IgD-negative memory B cell (primary cell): ENCODE data around the gene SELENOO. TPM values are rescaled to one million over a fixed set of nuclear protein-coding genes. Genes with fewer than 3 reads are reported as not detected.
A peak's percentile ranks its signal among the peaks of the same experiment; 100 is the strongest.

Experiments
- H3K27ac Mint-ChIP-seq, 3 donors: one replicate each; pipeline ENCODE4 v1.8.0; 2020 to 2022; ENCODE audit warnings: mild to moderate bottlenecking in 3 of 3, mixed read lengths in 3 of 3, moderate library complexity in 1 of 3
- H3K27me3 Mint-ChIP-seq: one replicate; pipeline ENCODE4 v1.8.0; 2021; ENCODE audit warnings: mixed read lengths
- H3K36me3 Mint-ChIP-seq: one replicate; pipeline ENCODE4 v1.8.0; 2020; ENCODE audit warnings: mild to moderate bottlenecking, mixed read lengths
- H3K4me1 Mint-ChIP-seq, 3 donors: one replicate each; pipeline ENCODE4 v1.8.0; 2020 to 2022; ENCODE audit warnings: mixed read lengths in 3 of 3, mild to moderate bottlenecking in 1 of 3
- H3K4me3 Mint-ChIP-seq, 4 donors: one replicate each; pipeline ENCODE4 v1.8.0; 2020 to 2022; ENCODE audit warnings: mild to moderate bottlenecking in 4 of 4, mixed read lengths in 4 of 4, moderate library complexity in 3 of 4
- H3K9me3 Mint-ChIP-seq, 3 donors: one replicate each; pipeline ENCODE4 v1.8.0; 2020 to 2021; ENCODE audit warnings: mixed read lengths in 3 of 3, mild to moderate bottlenecking in 1 of 3
- polyA plus RNA-seq: library from polyadenylated mRNA; unstranded; fragments of 300-500 nt; fragmentation: Illumina TruSeq; gene quantifications from one replicate; pipeline ENCODE4 v1.2.3, GENCODE V29; 2021

Gene SELENOO
- polyA plus RNA-seq, 1 donor from 2014 or later = 2.3 TPM

DNA sequence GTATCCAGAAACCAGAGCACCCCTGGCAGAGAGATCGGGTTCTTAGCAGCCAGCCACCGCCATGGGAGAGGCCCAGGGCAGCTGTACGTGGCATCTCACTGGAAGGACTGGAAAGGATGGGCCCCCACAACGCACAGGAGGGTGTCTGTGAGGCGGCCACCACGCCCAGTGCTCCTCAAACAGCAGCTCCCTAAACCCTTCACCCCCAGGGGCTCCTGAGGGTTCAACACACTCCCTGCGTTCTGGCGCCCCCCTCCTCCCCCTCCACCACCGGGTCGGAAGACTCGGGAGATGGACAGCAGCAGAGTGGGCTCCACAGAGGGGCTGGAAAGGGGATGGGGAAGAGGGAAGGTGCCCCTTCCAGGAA lies 59.6 kb downstream of the SELENOO start:
- H3K4me3 Mint-ChIP-seq = peak overlapping the region in 1 of 4 donors; percentile 57
- no peaks in the 10 kb centered on the region for H3K9me3 Mint-ChIP-seq
- H3K27me3 Mint-ChIP-seq = peaks cover 9% of the 10 kb centered on the region
- no peak overlapping the region for H3K27ac Mint-ChIP-seq
- H3K4me1 Mint-ChIP-seq = peaks cover 0 to 6% (median 0%) of the 10 kb centered on the region in 3 donors
- no peaks in the 10 kb centered on the region for H3K36me3 Mint-ChIP-seq

DNA sequence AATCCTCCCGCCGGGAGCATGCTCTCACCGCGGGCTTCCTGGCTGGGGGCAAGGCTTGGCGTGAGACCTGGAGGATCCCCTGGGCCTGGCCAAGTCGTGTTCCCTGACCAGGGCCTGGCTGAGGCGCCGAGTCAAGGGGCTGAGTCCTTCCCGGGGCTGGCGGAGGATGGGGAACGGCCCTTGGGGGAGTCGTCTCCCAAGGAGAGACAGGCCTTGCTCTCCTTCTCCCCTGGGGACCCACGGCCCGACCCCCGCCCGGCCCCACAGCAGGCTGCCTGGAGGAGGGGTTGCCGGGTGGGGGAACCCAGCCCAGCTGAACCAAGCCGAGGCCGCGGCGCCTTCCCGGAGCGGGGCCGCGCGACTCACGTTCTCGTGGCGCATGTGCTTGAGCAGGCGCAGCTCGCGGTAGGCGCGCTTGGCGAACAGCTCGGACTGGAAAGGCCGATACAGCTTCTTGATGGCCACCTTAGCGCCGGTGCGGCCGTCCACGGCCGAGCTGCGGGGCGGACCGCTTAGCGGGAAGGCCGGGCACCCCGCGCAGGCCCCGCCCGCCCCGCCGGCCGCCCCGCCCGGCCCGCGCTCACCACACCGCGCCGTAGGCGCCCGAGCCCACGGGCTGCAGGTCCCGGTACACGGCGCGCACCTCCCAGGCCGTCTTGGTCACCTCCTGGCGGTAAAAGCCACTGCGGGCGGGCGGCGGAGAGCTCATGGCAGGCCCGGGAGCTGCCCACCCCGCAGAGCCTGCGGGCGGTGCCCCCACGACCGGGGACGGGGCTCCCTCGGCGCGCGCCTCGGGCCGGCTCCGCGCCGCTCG lies 60.2 kb downstream of the SELENOO start:
- H3K4me1 Mint-ChIP-seq = peaks cover 0 to 6% (median 0%) of the 10 kb centered on the region in 3 donors
- H3K27ac Mint-ChIP-seq = no peak overlapping the region
- no peaks in the 10 kb centered on the region for H3K36me3 Mint-ChIP-seq
- no peaks in the 10 kb centered on the region for H3K9me3 Mint-ChIP-seq
- peak overlapping the region in 2 of 4 donors; percentile 12 to 57 for H3K4me3 Mint-ChIP-seq
- H3K27me3 Mint-ChIP-seq = peaks cover 9% of the 10 kb centered on the region

DNA sequence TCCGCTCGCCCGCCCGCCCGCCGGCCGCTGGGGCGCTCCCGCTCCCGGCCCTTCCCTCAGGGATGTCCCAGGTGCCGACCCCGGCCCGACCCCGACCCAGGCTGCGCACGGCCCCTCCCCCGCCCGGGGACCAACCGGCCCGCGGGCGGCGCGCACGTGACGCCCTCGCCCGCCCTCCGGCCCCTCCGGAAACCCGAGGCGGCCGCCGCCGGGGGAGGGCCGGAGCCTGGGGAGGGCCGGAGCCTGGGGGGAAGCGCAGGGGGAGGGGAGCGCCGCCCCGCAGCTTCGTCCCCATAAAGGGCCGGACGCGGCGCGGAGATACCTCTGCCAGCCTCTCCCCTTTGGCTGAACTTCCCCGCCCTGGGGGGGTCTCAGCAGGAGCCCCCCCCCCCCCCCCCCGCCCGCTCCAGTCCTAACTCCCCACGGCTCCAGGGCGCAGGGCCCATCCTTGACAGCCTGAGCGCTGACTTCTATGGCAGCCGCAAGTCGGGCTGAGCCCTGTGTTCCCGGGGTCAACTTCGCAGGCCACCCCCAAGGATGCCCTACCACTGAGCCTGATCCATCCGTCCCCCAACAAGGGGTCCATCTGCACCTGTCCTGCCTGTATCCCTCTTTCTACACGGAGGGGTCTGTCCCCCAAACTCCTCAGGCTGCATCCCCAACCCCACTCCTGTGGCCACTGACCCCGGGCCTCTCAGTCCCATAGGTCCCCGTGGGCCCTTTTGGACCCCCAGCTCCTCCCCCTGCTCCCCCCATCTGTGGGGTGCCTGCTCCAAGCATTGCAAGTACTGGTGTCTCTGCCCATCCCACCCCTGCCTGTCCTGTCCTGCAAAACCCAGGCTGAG lies 61.0 kb downstream of the SELENOO start, which contains the start of gene MAPK12:
Gene MAPK12 (minus strand): TSS at position 69 of the 845 bp plus-strand sequence. CDS start 174 bp downstream, outside the sequence.
- H3K4me1 Mint-ChIP-seq = peaks cover 0 to 6% (median 0%) of the 10 kb centered on the region in 3 donors
- H3K27ac Mint-ChIP-seq = no peak within 1 kb of the TSS
- H3K4me3 Mint-ChIP-seq = peak within 1 kb of the TSS; percentile 26 to 91 (median 61)
- peaks cover 9% of the 10 kb centered on the region for H3K27me3 Mint-ChIP-seq
- H3K9me3 Mint-ChIP-seq = no peaks in the 10 kb centered on the region
- H3K36me3 Mint-ChIP-seq = no peaks in the 10 kb centered on the region

DNA sequence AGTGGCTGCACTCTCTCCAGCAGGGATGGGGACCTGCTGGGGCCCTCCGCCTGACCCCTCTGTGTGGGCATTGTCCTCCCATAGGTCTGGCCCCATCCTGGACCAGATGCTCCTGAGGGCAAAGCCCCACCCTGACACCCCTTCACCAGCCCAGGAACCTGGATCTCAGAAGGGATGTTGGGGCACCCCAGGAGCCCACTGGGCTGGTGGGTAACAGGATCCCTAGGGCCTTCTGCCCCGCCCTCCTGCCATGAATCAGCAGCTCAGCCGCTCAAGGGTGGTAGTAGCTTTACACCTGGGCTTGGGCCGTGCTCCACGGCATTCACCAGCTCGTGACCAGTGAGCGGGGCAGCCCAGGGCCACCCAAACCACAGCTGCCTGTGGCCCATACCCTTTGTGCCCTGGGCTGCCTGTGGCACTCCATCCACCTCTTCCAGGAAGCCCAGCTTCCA lies 61.7 kb downstream of the SELENOO start:
- H3K27ac Mint-ChIP-seq = no peak overlapping the region
- H3K4me1 Mint-ChIP-seq = peaks cover 0 to 6% (median 0%) of the 10 kb centered on the region in 3 donors
- peaks cover 9% of the 10 kb centered on the region for H3K27me3 Mint-ChIP-seq
- no peaks in the 10 kb centered on the region for H3K9me3 Mint-ChIP-seq
- H3K4me3 Mint-ChIP-seq = peak overlapping the region; percentile 26 to 91 (median 61)
- no peaks in the 10 kb centered on the region for H3K36me3 Mint-ChIP-seq

DNA sequence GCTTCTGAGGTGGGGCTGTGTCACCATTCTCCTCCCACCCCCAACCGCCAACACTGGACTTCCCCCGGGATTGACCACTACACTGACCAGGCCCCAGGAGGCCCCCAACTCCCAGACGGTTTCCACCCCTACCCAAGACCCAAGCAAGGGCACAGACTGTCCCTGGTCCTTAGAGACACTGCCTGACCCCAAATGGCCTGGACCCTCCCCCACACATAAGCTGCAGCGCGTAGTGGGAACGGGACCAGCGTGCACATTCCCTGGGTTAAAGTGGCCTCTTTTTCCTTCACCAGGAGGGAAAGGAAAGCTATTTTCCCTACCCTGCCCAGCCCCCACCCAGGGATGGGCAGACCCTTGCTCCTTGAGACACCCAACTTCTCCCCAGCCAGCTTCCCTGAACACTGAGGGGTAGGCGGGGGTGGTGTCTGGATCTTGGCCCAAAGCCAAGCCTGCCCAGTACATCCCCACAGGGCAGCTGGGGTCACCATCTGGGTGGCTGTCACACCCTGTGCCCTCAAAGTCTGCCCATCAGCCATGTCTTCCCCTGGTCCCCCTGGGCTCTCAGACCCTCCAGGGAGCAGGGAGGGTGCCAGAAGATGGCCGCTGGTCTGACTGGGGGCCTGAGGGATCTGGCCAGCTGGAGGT lies 62.3 kb downstream of the SELENOO start:
- Mint-ChIP-seq H3K4me1 (peaks cover 0 to 6% (median under 1%) of the 10 kb centered on the region in 3 donors), H3K27me3 (peaks cover 9% of the 10 kb centered on the region), H3K36me3 (no peaks in the 10 kb centered on the region), H3K4me3 (peak overlapping the region in 2 of 4 donors; percentile 26 to 58), H3K9me3 (no peaks in the 10 kb centered on the region), H3K27ac (no peak overlapping the region)

DNA sequence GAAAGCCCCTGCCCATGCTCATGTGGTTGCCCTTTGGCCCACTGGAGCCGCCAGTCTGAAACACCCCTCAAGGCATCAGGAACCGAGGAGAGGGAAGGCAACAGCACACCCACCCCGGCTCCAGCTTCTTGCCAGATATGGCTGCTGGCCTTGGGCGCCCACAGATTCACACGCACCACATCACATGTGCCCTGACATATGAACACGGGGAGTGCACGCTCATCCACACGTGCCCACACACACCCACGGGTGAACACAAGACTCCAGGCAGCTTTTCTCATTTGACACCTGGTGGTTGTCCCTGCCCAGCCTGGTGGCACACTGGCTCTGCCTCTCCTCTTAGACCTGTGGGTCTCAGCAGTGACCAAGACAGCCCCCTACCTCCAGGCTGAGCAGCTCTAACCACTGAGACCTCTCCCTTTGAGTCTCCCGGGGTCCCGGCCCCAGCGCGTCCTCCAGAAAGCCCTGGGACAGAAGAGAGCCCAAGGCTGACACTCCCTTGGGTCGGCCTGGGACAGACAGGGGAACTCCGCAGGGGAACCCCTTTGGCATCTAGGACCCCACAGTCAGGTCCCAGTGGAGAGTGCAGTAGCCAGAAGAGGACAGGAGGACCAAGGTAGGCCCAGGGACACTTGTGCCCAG lies 63.4 kb downstream of the SELENOO start:
- no peaks in the 10 kb centered on the region for H3K9me3 Mint-ChIP-seq
- peaks cover 7% of the 10 kb centered on the region for H3K27me3 Mint-ChIP-seq
- H3K4me1 Mint-ChIP-seq = peaks cover 0 to 7% (median 2%) of the 10 kb centered on the region in 3 donors
- peak overlapping the region in 1 of 4 donors; percentile 32 for H3K4me3 Mint-ChIP-seq
- no peak overlapping the region for H3K27ac Mint-ChIP-seq
- H3K36me3 Mint-ChIP-seq = no peaks in the 10 kb centered on the region

DNA sequence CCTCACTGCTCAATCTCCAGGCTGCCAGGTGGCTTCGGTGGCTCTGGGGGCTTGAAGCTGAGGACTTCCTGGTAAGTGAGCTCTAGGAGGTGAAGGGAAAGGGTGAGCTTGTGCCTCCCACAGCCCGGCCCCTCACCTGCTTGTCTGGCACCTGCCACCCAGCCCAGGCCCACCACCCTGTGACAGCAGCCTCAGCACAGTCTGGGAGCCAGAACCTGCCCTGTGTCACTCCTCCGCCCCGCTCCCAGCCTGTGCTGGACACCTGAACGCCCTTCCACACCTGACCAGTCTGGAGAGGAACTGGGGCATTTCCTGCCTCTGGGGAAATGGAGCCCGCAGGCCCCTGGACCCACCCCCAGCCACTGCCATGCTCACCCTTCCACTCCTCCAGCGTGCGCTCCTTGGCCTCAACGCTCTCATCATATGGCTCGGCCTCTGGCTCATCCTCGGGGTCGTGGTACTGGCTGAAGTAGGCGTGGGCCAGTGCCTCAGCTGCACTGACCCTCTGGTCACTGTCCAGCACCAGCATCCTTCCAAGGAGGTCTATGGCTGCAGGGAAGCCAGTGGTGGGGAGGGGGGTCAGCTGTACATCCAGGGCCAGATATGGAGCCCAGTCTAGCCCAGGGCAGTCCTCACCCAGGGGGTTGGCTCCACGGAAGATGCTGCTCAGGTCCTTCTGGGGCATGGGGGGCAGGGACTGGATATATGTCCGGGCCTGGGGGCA lies 64.3 kb downstream of the SELENOO start:
- Mint-ChIP-seq H3K4me3 (no peak overlapping the region), H3K9me3 (no peaks in the 10 kb centered on the region), H3K27me3 (peaks cover 7% of the 10 kb centered on the region), H3K36me3 (no peaks in the 10 kb centered on the region), H3K27ac (no peak overlapping the region), H3K4me1 (peaks cover 0 to 7% (median 2%) of the 10 kb centered on the region in 3 donors)

DNA sequence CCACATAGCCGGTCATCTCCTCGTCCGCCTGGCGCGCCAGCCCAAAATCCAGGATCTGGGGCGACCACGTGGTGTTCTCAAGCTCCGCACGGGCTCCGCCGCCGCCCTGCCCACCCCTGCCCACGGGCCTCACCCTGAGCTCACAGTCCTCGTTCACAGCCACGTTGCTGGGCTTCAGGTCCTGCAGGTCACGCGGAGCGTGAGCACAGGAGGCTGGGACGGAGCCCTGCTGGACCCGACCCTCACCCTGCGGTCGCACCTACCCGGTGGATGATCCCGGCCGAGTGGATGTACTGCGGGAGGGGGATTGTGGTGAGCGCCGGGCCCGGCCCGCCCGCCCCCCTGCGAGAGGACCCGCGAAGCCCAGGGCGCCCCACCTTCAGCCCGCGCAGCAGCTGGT lies 66.2 kb downstream of the SELENOO start:
- no peak overlapping the region for H3K4me3 Mint-ChIP-seq
- no peak overlapping the region for H3K27ac Mint-ChIP-seq
- no peaks in the 10 kb centered on the region for H3K36me3 Mint-ChIP-seq
- H3K4me1 Mint-ChIP-seq = peaks cover 0 to 6% (median 4%) of the 10 kb centered on the region in 3 donors
- peaks cover 9% of the 10 kb centered on the region for H3K27me3 Mint-ChIP-seq
- no peaks in the 10 kb centered on the region for H3K9me3 Mint-ChIP-seq

Other genes starting within 250 kb of the SELENOO start
- 47.1 TPM for gene PIM3, start 240.2 kb upstream of the SELENOO start, polyA plus RNA-seq
- gene IL17REL, start 188.2 kb upstream of the SELENOO start, polyA plus RNA-seq = not detected
- gene TTLL8, start 142.7 kb upstream of the SELENOO start, polyA plus RNA-seq = not detected
- 0.08 TPM for gene MLC1, start 115.6 kb upstream of the SELENOO start, polyA plus RNA-seq
- not detected for gene MOV10L1, start 111.0 kb upstream of the SELENOO start, polyA plus RNA-seq
- gene PANX2, start 30.3 kb upstream of the SELENOO start, polyA plus RNA-seq = not detected
- gene TRABD, start 15.1 kb upstream of the SELENOO start, polyA plus RNA-seq = 28.0 TPM
- gene TUBGCP6, start 44.0 kb downstream of the SELENOO start, polyA plus RNA-seq = 17.0 TPM
- gene HDAC10, start 50.3 kb downstream of the SELENOO start, polyA plus RNA-seq = 8.6 TPM
- 0.94 TPM for gene MAPK12, start 60.7 kb downstream of the SELENOO start, polyA plus RNA-seq
- 0.59 TPM for gene MAPK11, start 69.4 kb downstream of the SELENOO start, polyA plus RNA-seq
- 2.7 TPM for gene PLXNB2, start 106.6 kb downstream of the SELENOO start, polyA plus RNA-seq
- gene DENND6B, start 126.0 kb downstream of the SELENOO start, polyA plus RNA-seq = 1.2 TPM
- 27.0 TPM for gene PPP6R2, start 142.3 kb downstream of the SELENOO start, polyA plus RNA-seq